NCI-H146 (cell line): ENCODE measurements around the gene MRAS.

Experiments
- DNase-seq: peaks from one replicate; lab custom pipeline; 2025; lab: John Stamatoyannopoulos, UW

MRAS gene

GRCh38 chr3:138340511-138340910 lies 7.9 kb upstream of the MRAS start:
- no peak for DNase-seq

- no peak for DNase-seq
Measured at GRCh38 chr3:138344754-138345153, 3.6 kb upstream of the MRAS start.

GRCh38 chr3:138348754-138349739 lies 668 bp downstream of the MRAS start:
- DNase-seq = peak; percentile 64

DNA sequence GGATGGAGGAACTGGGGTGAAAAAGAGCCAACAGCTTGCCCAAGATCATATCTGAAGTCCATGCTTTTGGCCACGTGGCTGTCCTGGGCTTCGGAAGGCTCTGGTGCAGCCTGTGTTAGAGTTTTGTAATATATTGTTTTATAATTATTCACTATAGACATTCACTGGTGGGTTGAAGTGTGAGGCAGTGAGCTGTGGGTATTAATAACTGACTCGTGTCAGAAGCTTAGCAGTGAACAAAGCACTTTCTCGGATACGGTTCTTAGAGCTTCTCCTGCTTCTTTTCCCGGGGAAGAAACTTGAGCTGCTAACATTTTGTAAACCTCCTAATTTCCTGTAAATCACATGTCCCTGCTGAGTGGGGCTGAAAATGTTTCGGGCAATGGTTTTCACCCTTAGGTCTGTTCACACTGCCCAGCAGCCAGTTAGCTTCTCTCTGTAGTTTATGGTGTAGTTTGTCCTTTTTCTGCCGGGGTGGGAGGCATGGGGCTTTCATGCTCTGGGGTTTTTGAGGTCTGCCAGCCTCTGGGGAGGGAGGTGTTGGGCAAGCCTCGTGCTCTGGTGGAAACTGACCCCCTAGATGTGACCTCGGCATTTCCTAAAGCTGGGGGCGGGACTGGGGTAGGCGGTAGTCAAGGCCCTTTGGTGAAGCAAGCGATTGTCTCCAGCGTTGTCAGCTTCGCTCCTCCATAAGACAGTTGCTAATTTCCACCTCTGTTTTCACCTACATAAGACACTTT lies 1.7 kb downstream of the MRAS start:
- no peak for DNase-seq

DNA sequence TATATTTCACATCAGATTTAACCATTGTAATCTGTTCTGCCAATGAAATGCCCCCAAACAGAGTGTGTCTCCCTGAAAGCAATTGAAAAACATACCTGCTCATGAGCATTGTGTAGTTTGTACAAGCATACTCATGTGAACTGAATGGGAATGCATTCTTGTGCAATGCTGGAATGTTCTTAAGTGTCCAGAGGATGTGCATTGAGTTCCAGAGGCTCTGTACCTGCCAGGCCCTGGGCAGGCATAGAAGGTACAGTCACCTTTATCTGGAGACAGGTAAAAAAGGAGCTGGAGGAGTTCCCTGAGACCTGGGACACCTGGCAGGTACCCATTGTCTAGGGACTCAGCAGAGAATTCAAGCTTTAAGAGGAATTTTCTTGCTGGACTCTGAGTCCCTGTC lies 2.8 kb downstream of the MRAS start:
- DNase-seq = no peak

- no peak for DNase-seq
Measured at GRCh38 chr3:138351916-138352550, 3.7 kb downstream of the MRAS start.

DNA sequence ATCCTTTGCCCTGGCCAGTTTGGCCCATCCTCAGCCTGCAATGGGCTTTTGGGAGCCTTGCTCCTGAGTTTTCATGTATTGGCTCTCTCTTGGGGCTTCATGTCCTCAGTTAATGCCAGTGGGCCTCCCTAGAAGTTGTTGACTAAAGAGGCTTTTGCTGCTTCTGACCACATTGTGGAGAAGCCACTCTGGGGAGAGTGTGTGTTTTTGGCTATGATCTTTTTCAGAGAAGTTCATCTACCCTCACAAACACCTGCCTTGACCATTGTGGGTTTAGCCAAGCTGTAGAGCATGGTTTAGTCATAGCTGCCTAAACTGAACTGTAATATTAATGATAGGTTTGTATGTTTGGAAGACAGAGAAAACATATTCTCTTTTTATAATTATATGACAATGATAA lies 6.0 kb downstream of the MRAS start:
- DNase-seq = no peak

DNA sequence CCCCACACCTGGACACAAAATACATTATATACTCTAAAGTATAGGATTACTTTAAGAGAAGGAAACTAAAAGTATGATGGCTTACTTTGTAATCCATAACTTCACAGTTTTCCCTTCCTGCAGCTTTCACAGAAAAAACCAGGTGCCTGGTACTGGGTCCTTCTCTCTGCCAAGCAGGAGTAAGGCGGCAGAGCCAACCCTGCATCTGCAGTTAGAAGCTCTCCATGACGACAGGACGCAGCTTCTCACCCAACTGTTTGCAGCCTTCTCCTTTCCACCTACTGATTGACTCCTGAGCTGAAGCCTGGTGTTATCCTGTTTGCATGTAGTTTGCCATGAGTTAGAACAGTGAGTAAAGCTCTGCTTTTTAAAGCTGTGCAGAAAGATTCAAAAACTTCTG lies 6.7 kb downstream of the MRAS start:
- DNase-seq = no peak

GRCh38 chr3:138356730-138357405 lies 8.5 kb downstream of the MRAS start:
- no peak for DNase-seq

DNA sequence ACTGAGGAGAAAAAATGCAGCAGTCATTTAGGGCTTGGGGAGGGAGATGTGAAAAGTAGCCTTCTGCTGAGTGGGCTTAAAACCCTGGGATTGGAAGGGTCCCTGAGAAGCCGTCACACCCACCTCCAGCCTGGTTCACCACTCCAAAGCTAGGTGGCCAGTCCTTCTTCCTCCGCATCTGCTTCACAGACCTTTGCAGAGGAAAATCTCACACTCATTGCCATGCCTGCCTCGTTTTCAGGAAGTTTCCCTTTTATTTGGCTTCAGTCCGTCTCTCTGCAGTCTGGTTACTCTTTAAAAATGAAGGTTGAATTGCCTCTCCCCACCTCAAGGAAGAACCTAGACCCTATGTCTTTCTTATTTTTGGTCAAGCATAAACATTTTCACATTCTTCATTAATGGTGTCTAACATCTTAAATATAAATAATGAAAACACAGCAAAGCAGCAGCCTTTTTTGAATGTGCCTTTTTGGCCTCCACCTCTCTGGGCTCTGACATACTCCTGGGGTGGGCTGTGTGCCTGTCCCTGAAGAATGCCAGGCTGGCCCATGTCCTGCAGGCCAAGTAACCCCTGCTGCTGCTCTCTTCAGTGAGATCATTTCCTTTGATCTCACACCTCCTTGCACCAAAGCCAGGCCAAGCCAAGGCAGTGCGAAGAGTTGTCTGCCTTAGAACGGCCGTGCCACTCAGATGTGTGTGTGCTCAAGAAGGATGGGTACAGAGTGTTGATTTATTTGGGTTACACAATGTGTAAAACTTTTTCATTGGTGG lies 11.0 kb downstream of the MRAS start:
- DNase-seq = no peak

DNA sequence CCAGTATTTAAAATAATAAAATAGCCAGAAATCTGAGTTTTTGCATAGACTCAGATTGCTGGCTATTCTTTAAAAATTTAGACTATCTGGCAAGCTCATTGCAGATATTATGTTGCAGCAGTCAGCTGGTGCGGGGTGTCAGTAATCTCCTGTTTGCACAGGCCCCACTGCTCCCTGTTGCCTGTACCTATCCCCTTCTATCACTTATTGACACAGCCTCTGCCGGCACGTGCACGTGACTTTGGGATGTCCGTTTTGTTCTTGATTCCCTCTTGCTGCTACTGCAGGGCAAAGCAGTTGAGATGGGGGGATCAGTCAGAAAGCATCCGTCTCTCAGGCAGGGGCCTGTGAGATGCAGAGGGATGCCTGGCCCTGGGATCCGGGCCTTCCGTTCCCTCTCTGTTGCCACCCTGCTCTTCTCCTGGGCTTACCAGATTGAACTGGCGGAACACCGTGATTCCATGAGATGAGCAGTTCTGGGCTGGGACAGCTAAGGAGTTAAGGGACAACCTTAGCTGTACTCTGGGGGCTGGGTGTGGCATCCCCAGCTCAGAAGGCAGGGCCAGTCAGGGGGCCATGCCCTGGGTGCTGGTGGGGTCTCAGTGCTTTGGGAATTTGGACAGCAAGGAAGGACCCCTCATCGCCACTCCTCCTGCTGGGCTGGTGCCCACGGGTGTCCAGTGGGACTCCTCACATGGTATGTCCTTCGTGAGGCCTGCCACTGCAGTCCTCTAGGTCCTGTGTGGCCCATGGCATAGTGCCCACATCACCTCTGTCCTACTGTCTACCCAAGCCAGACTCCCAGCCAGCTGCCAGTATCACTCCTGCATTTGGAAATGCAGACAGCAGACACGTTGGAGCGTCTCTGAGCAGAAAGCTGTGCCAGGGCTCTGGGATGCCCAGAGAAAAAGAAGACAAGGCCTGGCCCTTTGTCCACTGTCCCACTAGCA lies 11.8 kb downstream of the MRAS start:
- DNase-seq = no peak

DNA sequence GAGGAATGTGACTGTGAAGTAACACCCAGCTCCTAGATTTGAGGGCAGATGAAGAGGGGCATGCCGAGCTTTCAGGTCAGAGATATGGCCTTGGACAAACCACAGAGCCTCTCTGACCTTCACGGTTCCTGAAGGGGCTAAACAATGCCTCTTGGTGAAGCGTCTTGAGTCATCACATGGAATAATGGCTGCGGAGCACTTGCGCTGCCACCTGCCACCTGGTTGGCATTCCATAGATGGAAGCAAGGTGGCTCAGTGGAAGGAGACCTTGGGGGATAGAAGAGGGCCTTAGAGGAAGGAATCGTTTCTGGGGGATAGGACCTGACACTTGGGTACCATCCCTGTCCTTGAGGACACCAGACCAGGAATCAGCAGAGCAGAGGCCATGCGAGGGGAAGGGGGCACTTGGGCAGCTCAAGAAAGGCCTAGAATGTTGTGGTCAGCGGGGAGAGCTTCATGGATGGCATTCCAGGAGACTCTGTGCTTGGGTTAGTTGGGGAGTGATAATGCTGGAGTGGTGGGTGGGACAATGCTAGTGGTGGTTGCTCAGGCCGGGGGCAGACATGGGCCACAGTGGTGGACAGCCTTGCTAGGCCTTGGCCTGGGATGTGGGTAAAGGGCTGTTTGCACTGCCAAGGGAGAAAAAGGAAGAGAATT lies 12.6 kb downstream of the MRAS start:
- DNase-seq = no peak

- DNase-seq = no peak
Measured at GRCh38 chr3:138361561-138361971, 13.2 kb downstream of the MRAS start.

GRCh38 chr3:138362538-138362937 lies 14.2 kb downstream of the MRAS start:
- DNase-seq = no peak

DNA sequence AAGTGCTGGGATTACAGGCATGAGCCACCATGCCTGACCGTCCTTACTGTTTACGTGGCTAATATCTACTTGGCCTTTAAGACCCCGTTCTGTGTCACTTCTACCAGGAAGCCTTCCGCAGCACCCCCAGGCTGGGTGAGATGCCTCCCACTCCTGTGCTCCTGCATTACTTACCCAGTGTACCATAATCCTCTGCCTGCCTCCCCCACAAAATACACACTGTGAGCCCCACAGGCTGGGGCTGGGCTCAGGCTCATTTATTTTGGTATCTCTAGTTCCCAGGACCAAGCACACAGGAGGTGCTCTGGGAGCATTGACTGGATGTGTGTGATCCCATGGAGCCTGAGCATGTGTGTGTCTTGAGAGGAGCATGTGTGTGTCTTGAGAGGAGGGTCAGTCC lies 14.9 kb downstream of the MRAS start:
- DNase-seq = no peak

DNA sequence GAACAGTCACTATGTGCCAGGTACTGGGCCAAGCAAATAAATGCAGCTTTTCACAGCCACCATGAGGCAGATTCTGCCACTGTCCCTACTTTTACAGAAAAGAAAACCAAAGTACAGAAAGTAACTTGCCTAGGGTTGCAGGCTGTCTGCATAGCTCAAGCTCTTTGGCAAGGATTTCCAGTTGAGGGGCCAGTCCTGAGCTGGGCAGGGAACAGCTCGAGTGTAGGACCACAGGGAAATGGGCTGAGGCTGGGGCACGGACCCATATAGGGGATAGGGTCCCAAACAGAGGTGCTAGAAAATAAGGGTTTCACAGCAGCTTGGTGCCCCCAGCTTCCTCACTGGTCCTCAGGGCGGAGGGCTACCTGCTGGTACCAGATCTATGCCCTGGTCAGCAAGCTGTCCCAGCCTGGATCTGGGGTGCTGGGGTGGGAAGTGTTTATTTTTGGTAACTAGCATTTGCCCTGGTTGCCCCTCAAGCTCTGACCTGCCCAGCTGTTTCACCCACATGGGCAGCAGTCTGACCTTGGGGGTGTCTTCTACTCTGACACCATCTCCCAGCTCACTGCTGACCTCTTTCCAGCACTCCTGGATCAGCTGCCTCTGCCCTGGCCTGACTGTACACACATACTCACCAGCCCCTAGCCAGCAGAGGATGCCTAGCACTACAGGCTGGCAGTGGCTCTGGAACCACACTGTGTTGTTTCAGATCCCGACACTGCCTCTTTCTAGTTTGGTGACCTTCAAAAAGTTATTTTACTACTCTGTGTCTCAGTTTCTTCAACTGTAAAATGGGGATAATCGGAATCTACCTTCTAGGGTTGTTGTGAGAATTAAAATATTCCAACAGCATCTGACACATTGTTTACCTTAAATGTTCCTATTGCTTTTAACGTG lies 16.2 kb downstream of the MRAS start:
- DNase-seq = no peak

GRCh38 chr3:138365253-138365555 lies 16.8 kb downstream of the MRAS start:
- no peak for DNase-seq

DNA sequence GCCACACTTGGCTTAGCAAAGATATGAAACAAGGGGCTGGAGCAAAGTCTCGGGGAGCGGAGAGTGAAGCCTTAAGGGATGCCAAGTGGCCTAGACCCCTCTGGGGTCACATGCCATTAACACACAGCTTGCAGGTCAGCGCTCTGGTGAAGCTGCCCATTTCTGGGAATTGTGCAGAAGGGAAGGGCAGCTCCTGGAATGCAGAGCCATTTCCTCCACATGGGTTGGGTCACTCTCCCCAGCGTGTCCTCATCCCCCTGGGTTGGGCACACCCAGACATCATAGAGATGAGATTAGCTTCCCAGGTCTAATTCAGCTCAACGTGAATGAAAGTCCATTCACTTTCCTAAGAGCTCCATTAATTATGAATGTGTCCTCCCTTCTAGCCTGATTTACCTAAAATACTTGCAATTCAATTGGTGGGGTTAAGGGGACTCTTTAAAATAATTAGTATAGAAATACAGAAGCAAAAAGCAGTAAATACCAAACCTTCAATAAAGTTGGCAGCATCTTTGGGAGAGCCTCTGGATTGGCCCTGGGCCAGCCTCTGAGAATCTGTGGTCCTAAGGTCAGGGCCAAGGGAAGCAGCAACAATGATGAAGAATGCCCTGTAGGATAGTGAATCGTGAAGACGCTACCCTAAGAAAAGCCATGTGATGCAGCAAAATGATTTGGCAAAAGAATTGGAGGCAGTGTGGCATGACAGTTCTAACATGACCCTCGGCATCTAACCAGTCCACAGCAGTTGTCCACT lies 17.8 kb downstream of the MRAS start:
- no peak for DNase-seq
